NCI-H2081 treated with DMSO at 0.1 percent for 48 hours (cell line): ENCODE data around the gene WBP1.
A peak's percentile ranks its signal among the peaks of the same experiment; 100 is the strongest.

Source experiments
- DNase-seq: peaks from one replicate; lab custom pipeline; 2025; lab: John Stamatoyannopoulos, UW

Gene WBP1

DNA sequence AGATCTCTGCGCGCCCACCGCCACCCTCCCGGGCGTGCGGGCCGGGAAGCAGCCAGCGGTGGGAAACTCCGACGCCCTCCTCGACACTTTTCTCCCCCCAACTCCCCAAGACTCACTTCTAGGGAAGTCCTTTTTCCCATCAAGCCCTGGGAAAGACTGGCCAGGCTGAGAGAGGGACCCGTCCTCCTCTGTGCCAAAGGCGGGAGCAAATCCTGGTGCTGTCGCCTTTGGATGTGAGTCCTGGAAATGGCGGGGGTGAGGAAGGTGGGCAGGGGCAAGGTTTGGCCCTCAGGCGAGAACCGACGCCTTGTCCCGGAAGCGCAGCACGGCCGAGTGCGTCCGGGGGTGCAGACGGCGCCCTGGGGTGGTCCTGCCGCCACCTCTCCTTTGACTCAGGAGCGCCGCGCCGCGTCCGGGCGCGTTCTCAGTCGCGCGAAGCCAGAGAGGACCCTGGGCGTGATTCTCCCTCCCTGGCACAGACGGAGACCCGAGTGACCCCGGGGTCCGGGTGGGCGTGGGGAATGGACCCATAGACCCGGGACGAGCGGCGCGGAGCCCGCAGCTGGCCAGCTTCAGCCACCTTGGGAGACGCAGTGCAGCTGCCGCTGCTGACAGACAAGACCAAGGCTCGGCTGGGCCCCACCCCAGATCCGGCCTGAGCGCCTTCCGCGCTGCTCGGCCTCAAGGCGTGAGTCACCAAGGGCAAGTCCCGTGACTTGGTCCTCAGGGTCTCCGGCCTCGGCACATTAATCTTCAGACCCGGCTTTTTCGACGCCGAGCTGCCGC lies 44.7 kb downstream of the WBP1 start:
- DNase-seq = no peak

DNA sequence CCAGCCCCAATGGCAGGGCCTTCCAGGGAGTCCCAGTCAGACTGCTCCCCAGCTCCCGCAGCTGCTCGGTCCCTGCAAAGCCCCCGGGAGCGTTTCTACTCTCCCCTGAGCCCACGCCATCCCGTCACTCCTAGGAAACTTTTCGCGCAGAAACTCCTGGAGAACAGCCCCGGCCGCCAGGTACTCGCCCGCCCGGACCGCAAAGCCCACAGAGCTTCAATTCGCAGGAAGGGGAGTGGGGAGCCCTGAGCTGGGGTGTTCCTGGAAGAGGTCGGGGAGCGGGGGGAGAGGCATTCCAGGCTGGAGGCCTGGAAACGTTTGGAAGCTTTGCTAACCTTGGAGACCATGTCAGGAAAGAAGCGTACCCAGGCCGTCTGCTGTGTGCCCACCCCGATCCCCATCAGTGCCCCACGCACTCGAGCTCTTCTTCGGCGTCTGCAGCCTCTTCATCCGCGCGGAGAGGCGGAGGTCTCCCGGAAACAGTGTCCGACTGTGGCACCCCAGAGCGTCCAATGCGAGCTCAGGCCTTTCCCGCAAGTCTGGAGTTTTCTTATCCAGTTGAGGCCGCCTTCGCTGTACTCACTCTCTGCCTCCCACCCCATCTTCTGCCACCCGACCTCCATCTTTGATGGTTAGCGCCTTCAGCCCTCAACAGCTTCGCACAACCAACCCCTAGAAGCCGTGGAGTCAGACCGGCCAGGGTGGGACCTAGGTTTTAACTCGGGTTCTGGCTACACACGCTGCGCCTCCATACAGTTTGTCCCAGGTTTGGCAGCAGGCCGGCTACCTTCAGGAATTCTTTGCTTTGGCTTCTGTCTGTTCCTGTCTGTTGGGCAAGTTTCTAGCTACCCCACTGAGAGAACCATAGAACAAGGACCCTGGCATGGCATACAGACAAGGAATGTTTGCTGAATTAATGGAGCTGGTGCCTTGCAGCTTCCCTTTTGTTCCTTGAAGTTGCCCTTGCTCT lies 45.6 kb downstream of the WBP1 start:
- no peak for DNase-seq

DNA sequence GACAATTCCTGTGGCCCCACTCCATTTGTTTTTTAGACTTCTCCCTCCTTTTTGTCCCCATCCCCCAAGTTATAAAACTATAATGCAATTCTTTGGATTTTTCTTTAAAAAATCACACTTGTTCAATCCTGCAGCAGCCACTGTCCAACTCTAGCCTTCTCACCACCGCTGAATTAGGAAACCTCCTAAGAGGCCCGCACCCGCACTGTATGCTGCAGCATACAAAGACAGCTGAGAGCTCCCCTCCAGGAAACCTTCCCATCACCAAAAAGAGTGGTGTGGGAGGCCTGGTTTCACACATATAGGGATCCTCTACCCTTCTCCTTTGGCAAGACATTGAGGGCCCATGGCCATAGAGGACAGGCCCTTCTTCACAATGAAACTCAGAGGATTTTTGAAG lies 46.4 kb downstream of the WBP1 start:
- DNase-seq = no peak

DNA sequence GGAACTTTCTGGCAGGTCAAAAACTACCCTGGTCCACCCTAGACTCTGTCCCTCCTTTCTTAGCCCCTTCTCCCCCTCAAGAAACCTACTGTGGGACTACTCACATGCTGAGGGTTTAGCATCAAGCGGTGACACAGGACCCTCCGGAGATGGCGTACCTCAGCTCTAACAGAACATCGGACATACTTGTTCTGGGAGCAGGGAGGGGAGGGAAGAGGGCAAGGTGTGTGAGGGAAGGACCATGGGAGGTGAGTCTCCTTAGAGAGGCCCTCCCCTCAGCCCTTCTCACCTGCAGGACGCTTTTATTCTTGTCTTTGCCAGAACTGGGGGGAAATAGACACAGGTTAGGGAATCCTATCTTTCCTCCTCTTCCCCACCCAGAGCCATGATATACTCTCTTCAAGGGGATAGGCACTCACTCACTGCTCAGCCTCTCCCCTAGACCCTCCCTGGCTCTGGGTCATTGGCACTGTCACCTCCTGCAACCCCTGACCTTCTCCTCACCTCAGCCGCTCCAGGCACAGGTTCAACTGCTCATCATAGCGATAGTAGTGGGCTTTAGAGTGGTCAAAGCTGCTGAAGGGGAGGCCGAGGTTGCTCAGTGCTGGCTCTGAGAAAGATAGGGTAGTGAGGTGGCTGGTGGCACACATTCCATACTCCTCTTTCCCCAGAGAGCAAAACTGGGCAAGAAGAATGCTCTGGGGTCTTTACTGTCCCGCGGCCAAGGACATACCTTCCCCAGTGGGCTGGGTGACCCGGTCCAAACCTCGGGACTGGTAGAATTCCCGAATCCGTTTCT lies 47.4 kb downstream of the WBP1 start:
- DNase-seq = no peak

DNA sequence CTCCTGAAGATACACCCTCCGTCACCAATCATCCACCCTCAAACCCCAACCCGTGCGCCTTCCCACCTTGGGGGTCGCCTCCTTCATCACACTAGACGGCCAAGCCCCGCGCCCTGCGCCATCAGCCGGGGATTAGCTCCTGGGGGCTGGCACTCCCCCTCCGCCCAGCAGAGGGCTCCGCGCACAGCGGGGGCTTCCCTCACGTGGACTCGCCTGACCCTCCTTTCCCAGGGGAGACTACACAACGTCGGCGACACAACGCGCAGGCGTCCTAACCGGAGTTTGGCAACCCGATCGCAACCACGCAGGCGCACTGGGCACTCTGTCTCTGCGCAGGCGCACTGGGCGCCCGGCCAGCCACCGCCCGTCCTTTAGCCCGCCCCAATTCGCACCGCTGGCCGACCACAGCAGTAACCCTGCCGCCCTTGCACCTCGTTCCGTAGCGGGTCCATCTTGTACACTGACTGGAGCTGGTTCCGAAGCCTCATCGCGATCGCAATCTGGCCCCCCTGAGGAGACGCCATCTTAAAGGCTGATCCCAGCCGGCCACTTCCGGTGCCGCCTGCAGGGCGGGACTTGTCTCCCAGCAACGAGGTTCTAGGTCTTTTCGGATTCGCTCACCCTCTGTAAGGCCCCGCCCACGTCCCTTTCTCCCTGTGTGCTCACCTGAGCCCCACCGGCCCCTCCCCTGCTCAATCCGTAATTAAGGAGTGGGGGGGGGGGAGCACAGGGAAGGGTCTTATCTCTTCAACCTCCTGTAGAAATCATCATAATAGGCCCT lies 49.1 kb downstream of the WBP1 start, which contains the start of gene PCGF1:
PCGF1 (minus strand) TSS at position 551 of the 781 bp plus-strand sequence; CDS start at position 524, 27 bp downstream.
- peak; percentile 93 for DNase-seq

DNA sequence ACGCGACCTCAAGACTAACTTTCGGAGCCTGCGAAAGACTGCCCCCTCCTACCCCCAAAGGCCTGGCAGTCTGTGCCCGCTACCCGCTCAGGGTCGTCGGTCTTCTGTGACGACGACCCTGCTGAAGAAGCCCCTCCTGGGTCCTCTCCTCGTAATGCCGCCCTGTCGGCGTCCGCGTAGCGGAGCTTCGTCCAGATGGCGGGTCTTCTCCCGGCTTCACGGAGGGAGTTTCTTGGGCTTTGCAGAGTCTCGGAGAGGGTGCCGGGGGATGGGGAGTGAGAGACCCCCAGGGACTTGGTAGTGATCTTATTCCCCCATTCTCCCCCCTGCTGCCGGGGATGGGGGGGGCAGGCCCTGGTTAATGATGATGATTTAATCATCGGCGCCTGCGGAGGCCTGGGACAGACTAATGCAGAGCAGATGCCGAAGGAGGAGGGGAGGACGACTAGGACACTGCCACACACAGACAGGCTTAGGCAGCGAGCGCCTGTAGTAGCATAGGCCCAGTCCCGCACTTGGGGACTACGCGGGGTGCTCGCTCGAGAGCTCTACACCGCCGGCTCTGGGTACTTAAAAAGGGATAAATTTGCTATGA lies 49.8 kb downstream of the WBP1 start:
- no peak for DNase-seq

DNA sequence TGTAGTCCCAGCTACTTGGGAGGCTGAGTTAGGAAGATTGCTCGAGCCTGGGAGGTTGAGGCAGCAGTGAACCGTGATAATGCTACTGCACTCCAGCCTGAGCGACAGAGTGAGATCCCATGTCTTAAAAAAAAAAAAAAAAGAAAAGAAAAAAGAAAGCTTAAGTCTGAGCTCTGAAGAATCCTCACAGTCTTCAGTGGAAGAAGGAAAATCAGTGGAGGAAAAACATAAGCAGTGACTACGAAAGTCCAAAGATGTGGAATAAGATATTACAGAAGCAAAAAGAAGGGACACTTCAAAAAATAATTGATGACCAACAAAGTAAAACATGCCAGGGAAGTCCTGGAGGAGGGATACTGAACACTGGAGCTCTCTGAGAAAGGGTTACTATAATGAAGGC lies 52.0 kb downstream of the WBP1 start:
- DNase-seq = no peak
